PFSK-1 (cell line): ENCODE measurements around the gene PERM1.

Experiments used
- FOXP2 ChIP-seq: optimal IDR thresholded peaks from 2 replicates; pipeline ENCODE3; 2011; ENCODE audit warnings: borderline replicate concordance, control low read depth, inconsistent platforms; ENCODE audit not compliant: insufficient read depth; ENCODE audit errors: extremely low read length, extremely low read depth
- POLR2AphosphoS5 ChIP-seq: IDR thresholded peaks from 2 replicates; pipeline ENCODE4 v1.6.1; 2012; ENCODE audit warnings: low read depth, mild to moderate bottlenecking, control low read depth, low read length, moderate library complexity
- REST ChIP-seq, 2 experiments: IDR thresholded peaks; 2 replicates each; pipeline versions ENCODE4 v1.6.1 to v1.8.0; 2011 to 2012; ENCODE audit warnings: low read depth in 2 of 2, low read length in 2 of 2, control low read depth in 1 of 2, inconsistent platforms in 1 of 2, mild to moderate bottlenecking in 1 of 2, moderate library complexity in 1 of 2; ENCODE audit not compliant: insufficient read depth in 1 of 2
- SIN3A ChIP-seq: IDR thresholded peaks from 2 replicates; pipeline ENCODE4 v1.6.1; 2012; ENCODE audit warnings: mild to moderate bottlenecking, low read length, moderate library complexity, borderline replicate concordance; ENCODE audit not compliant: insufficient read depth
- TAF1 ChIP-seq: IDR thresholded peaks from 2 replicates; pipeline ENCODE4 v1.6.1; 2012; ENCODE audit warnings: low read length, control low read depth, borderline replicate concordance; ENCODE audit not compliant: insufficient read depth

Gene PERM1

GRCh38 chr1:998995-999724, 17.3 kb upstream of the PERM1 start:
- no peak for TF ChIP-seq SIN3A
- no peak for TF ChIP-seq REST (IDR thresholded peaks at IDR 0.05; ENCODE audit: insufficient read depth in 1 of 2, low read depth in 2 of 2, low read length in 2 of 2)
- TF ChIP-seq TAF1 = no peak

- no peak for TF ChIP-seq SIN3A
- no peak for TF ChIP-seq FOXP2
- no peak for TF ChIP-seq TAF1
- no peak for TF ChIP-seq POLR2AphosphoS5
- no peak for TF ChIP-seq REST (IDR thresholded peaks at IDR 0.05; ENCODE audit: insufficient read depth in 1 of 2, low read depth in 2 of 2, low read length in 2 of 2)
These were observed 16.8 kb upstream of the PERM1 start for GRCh38 chr1:998745-998994.

GRCh38 chr1:997993-998744, 16.3 kb upstream of the PERM1 start:
- TF ChIP-seq SIN3A (no peak), TAF1 (no peak)

- TF ChIP-seq POLR2AphosphoS5 (no peak), FOXP2 (no peak), REST (IDR thresholded peaks at IDR 0.05; ENCODE audit: insufficient read depth in 1 of 2, low read depth in 2 of 2, low read length in 2 of 2) (no peak), SIN3A (no peak), TAF1 (no peak)
These were observed 15.8 kb upstream of the PERM1 start for GRCh38 chr1:997713-997992.

- TF ChIP-seq POLR2AphosphoS5 (no peak), FOXP2 (no peak), REST (IDR thresholded peaks at IDR 0.05; ENCODE audit: insufficient read depth in 1 of 2, low read depth in 2 of 2, low read length in 2 of 2) (no peak), TAF1 (no peak), SIN3A (no peak)
These were observed 15.2 kb upstream of the PERM1 start for GRCh38 chr1:996851-997712.
